OCI-M2 (cell line): Measurements from ENCODE around the gene LSP1.

Experiments used
- DNase-seq: peaks from one replicate; lab custom pipeline; 2025; ENCODE audit not compliant: unreplicated experiment; lab: John Stamatoyannopoulos, UW

Gene LSP1

GRCh38 chr11:1913271-1914060 lies 60.6 kb downstream of the LSP1 start:
- no peak for DNase-seq

DNA sequence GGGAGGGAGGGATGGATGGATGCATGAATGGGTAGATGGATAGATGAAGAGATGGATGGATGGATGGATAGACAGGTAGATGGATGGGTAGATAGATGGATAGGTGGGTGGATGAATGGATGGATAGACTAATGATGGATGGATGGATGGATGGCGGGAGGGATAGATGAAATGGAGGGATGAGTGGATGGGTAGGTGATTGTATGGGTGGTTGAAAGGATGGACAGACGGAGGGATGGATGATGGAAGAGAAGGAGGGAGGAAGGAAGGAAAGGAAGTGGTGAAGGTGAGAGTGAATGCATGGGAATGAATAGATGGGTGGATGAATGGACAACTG lies 62.9 kb downstream of the LSP1 start:
- no peak for DNase-seq

GRCh38 chr11:1916132-1916985 lies 63.5 kb downstream of the LSP1 start:
- DNase-seq, result no peak

GRCh38 chr11:1916986-1917522 lies 64.2 kb downstream of the LSP1 start:
- DNase-seq, result no peak

DNA sequence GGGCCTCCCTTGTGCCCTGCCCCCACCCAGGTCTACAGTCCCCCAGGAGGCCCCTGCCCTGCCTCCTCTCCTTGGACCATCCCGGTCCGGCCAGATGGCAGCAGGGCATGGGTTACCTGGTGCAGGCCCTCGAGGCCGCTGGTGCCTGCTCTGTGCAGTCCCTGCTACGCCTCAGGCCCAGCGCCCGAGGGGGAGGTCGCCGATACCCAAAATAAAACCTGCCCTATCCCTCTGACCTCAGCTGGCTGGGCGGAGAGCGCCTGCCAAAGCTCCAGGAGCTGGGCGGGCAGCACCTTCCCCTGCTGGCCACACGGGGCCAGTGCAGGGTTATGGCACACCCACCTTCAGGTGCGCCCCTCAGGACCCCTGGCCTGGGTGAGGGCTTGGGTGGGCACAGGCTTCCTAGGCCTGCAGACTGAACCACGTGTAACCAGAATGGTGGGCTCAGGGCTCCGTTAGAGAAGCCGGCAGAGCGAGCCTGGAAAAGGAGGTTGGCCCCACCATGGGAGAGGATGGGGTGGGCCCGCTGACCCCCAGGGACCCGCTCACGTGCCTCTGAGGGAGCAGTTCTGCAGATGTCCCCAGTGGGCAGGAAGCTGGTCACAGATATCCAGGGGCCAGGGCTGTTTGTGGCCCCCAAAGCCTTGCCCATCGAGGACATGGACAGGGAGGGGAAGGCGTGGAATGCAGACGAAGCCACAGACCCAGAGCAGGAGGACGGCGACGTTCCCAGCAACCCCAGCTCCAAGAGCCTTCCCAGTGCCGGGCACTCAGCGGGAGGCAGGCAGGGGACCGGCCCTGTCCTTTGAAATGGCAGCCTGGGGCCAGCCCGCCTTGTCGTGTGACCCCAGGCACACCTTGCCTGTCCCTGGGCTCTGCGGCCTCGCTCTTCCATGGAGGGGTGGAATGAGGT lies 64.9 kb downstream of the LSP1 start:
- DNase-seq, result no peak

DNA sequence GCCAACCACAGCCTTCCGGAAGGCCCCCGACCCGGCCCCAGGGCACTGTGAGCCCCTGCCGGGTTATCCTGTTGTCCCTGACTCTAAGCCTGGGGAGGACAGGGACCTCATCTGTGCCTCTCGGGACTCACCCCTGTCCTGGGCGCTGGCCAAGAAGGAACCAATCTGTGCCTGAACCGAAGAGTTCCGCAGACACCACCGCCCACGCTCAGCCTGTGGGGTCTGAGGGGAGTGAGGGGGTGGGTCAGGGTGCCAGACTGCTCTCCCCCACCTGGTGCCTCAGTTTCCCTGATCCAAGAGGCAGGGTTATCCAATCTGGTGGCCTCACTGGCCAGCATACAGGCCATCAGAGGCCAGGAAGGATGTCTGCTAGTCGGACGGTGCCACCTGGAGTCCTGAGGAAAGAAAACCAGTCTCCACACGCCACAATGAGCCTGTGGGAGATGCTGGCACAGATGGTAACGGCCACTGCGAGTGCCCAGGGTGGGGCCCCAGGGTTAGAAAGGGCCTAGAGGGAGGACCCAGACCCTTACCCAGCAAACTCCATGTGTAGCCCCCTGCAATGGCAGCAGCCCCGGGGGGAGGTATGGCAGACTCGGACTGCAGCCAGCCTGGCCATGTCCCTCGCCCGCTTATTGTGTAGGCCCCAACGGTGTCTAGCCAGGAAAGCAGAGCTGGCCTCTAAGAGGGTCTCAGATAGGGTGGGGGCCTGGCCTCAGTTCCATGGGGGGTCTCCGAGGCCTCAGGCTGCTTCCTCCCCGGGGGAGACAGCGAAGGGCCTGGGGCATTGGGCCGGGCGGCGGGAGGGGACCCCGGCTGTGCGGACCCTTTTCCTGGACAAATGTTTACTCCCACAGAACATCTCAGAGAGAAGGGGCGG lies 65.8 kb downstream of the LSP1 start:
- no peak for DNase-seq

DNA sequence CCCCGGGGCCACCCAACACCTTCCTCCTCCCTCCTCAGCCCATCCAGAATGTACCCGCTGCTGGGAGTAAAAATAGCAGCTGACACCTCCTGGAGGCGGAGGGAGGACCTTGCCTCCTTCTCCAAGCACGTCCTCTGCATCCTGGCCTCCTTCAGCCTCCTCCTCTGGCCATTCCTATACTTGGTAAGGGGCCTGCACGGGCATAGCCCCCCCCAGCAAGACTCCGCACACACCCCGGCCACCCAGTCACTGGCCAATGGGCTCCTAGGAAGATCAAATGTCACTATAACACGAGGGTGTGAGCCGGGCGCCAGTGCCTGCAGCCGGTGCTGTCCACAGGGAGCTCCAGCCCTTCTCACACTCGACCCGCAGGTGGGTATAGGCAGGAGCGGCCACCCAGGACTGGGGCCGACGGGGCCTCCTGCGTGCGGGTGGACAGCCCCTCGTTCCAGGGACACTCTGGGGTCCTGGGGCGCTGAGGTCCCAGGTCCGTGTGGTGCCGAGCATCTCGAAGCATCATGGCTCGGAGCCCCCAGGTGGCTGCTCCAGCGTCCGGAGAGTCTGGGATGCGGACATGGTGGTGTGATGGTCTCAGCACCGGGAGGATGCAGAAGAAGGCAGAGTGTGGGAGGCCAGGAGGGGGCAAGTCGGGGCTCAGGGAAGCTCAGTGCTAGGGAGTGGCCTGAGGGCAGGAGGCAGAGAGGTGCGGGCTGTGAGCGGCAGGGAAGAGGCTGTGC lies 66.7 kb downstream of the LSP1 start, which contains the start of gene TNNT3:
TSS of gene TNNT3 (plus strand) at position 313 of the 737 bp plus-strand sequence. CDS start 3,172 bp downstream, outside the sequence.
- no peak for DNase-seq

DNA sequence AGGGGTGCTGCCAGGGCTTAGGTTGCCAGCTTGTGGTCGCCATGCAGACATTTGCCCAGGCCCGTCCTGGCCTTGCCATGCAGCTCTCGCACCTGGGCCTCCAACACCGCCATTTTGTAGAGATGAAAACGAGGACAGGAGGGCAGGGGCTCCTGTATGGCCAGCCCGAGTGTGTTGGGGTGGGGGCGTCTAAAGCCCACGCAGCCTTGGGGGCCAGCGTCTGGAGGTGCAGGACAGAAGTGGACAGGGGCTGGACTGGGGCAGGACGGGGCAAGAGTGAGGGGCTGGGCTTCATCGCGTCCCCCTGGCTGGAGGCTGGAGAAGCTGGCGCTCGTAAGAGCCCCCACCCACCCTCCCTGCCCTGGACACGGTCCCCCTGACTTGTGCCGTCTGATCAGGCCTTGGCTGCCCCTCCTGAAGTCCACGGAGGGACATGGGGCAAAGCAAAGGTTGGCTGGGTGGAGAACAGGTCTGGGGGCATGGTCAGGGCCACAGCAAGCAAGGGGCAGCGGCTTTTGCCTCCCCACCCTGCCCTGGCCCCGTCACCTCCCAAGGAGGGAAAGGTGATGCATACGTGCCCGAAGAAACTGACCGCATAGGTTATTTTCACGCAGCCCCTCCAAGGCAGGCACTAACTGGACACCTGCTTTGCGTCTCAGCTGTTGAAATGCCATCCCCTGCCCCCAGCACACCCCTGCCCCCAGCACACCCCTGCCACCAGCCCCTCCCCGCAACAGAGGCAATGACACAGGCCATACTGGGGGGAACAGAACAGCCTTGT lies 67.4 kb downstream of the LSP1 start:
- no peak for DNase-seq

GRCh38 chr11:1920909-1921573 lies 68.2 kb downstream of the LSP1 start:
- DNase-seq, result no peak

DNA sequence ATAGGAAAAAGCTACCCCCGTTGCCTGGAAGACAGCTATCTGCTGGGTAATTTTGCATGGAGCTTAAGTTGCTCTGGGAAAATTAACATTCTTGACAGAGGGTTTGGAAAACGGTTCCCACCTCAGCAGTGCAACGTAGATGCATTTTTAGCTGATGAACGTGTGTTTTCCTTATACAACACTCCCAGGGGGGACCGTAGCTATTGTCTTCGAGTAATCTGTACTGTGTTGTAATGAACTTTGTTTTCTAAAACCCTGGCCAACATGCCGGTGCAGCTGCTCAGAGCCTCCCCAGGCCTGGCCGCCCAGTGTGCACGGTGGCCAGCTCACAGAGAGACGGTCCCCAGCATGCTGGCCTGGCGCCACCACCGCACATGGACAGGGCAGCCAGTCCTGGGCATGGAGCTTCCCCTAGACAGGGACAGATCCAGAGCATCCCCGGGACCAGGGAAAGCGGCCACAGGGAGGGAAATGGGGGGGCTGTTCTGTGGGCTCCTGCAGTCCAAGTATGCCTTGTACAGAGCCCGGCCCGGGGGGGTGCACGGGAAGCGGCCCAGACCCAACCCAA lies 68.8 kb downstream of the LSP1 start:
- no peak for DNase-seq

- no peak for DNase-seq
Observed at GRCh38 chr11:1922481-1923081, 69.7 kb downstream of the LSP1 start.

DNA sequence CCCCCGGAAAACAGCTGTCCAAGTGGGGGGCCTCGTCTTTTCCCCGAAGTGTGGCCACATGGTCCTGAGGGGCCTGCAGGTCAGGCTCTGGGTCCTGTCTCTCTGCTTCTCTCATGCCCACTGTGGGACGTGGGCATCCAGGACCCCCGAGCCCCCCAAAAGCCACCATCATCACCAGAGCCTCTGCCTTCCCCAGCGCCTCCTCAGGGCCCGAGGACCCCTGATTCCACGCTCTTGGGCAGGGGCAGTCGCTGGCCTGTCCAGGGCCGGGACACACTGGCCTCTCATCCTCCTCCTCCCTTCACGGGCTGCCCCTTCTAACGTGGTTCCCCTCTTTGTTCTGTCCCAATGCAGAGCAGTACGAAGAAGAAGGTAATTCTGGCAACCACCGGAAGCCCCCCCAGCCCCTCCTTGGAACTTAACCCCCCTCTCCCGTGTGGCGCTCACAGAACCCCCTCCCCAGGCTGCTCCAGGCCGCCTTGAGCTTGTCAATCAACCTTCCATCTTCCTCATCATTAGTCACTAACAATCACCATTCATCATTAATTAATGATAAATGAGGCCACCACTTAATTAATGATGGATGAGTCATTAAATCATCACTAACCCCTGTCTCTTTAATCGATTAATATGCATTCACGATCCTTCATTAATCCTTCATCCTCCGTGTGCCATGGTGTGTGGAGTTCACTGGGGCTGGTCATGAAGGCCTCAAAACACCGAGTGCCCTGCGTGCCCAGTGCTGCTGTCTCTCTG lies 70.5 kb downstream of the LSP1 start:
- no peak for DNase-seq

DNA sequence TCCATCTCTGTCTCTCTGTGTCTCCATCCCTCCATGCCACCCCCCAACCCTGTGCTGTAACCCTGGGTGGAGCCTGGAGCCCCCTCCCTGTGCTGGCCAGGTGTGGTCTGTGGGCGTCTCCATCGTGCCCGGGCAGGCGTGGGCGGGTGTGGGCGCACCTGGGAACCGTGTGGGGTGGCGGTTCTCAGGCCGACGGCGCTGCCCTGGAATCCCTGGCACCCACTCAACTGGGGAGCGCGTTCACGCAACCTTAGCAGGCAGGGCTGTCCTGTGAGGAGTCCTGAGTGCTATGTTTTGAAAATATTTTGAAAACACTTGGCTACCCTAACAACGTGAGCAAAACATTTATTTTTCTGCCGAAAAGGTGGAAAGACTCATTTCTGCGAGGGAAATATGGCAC lies 71.3 kb downstream of the LSP1 start:
- no peak for DNase-seq

- no peak for DNase-seq
Observed at GRCh38 chr11:1924646-1925372, 71.9 kb downstream of the LSP1 start.

- DNase-seq, result no peak
Observed at GRCh38 chr11:1925373-1926155, 72.7 kb downstream of the LSP1 start.
